ENCODE data around the gene CHST11. TPM values are rescaled to one million over a fixed set of nuclear protein-coding genes. Genes with fewer than 3 reads are reported as not detected.

Gene CHST11
- total and polyA plus RNA-seq, 10 of the 15 experiments (the other 5 are each of a cell fraction or from before 2014, with no cell fraction given): 1.9 to 38.1 (median 17.2) TPM

- peak; percentile 75 for TF ChIP-seq ATF7 (IDR thresholded peaks at IDR 0.05; ENCODE audit: low read depth)
- TF ChIP-seq MYB (IDR thresholded peaks at IDR 0.05; ENCODE audit: borderline replicate concordance, low read depth, low read length): 0 out of 2 replicates have a peak, but pooled peaks have one; percentile 65
- no peak for TF ChIP-seq POLR2AphosphoS5 (IDR thresholded peaks at IDR 0.05; ENCODE audit: low read length)
- TF ChIP-seq TCF3 (IDR thresholded peaks at IDR 0.05; ENCODE audit: borderline replicate concordance, insufficient read depth, low read depth, low read length): no peak
- no peak for TF ChIP-seq CHD2 (IDR thresholded peaks at IDR 0.05; ENCODE audit: borderline replicate concordance, low read depth, low read length)
- TF ChIP-seq MEF2B (IDR thresholded peaks at IDR 0.05; ENCODE audit: partially characterized antibody, poor library complexity, severe bottlenecking): peak; percentile 41
- no peak for TF ChIP-seq SMAD5 (IDR thresholded peaks at IDR 0.05; ENCODE audit: low read depth)
- TF ChIP-seq NBN (IDR thresholded peaks at IDR 0.05): peak; percentile 59; the same call in 1 of the 2 replicates
- peak; percentile 48 for TF ChIP-seq NR2F1 (conservative IDR thresholded peaks at IDR 0.05)
- TF ChIP-seq ZNF622 (IDR thresholded peaks at IDR 0.05): no peak
- no peak for TF ChIP-seq SMARCA5 (IDR thresholded peaks at IDR 0.05)
- no peak for TF ChIP-seq ETV6 (conservative IDR thresholded peaks at IDR 0.05 in 1 of 2, IDR thresholded peaks at IDR 0.05 in 1 of 2; ENCODE audit: borderline replicate concordance in 1 of 2, low read depth in 1 of 2)
- peak; percentile 75; the same call in 1 of the 2 replicates for TF ChIP-seq DPF2 (IDR thresholded peaks at IDR 0.05)
- no peak for TF ChIP-seq HCFC1 (IDR thresholded peaks at IDR 0.05; ENCODE audit: low read length)
- TF ChIP-seq EP300 (IDR thresholded peaks at IDR 0.05; ENCODE audit: borderline replicate concordance in 1 of 2, control insufficient read depth in 1 of 2, low read depth in 2 of 2, low read length in 2 of 2): peak; percentile 64 to 80; a peak in 2 of 4 replicates
- no peak for TF ChIP-seq CBFB (IDR thresholded peaks at IDR 0.05; ENCODE audit: low read depth)
- TF ChIP-seq POLR2A (IDR thresholded peaks at IDR 0.05; ENCODE audit: low read depth, low read length): no peak
These were observed 29.2 kb upstream of the CHST11 start (continued) for GRCh38 chr12:104427547-104427938.
